ENCODE data around the gene IL1B.

DNA sequence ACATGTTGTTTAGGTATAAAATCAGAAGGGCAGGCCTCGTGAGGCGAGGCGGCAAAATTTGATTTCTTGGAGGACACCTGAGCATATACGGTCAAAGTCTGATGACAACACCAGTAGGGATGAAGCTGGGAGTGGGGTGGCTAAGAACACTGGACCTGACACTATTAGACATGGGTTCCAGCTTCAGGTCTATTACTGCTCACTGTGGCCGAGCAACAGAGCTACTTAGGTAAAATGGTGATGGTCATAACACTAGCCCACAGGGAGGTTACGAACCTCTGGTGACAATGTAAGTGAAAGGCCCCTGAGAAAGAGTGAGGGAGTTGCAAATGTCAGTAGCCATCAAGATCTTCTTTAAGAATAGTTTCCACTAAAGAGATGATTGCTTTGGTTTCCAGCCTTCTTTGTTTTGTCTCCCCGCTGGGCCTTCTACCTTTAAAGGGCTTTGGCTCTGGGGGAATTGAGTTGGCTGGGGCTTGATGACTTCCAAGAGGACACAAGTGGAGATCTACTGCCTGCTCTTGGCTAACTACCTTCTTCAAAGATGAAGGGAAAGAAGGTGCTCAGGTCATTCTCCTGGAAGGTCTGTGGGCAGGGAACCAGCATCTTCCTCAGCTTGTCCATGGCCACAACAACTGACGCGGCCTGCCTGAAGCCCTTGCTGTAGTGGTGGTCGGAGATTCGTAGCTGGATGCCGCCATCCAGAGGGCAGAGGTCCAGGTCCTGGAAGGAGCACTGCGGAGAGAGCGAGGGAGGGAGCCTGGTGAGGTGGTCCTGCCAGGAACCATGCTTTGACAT, 3.5 kb downstream of the IL1B start:
- no peak for TF ChIP-seq CTCF (conservative IDR thresholded peaks at IDR 0.05)
- TF ChIP-seq ZFX (IDR thresholded peaks at IDR 0.05): no peak

All from C4-2B (cell line).